ENCODE results near the gene SNTA1. TPM values are rescaled to one million over a fixed set of nuclear protein-coding genes. Genes with fewer than 3 reads are reported as not detected.

The SNTA1 gene
- total and polyA plus RNA-seq, 9 of the 15 experiments (the other 6 are each of a cell fraction or from before 2014, with no cell fraction given), result 1.2 to 40.8 (median 20.3) TPM

- 0 out of 2 replicates have a peak, but pooled peaks have one; percentile 42 for TF ChIP-seq AFF4 (CRISPR knock-in tag; IDR thresholded peaks at IDR 0.05)
- peak; percentile 80 for TF ChIP-seq SP1 (CRISPR knock-in tag; IDR thresholded peaks at IDR 0.05)
- TF ChIP-seq PPARD (CRISPR knock-in tag; IDR thresholded peaks at IDR 0.05), result no peak
- no peak for TF ChIP-seq ELF4 (CRISPR knock-in tag; IDR thresholded peaks at IDR 0.05)
- TF ChIP-seq SMAD3 (CRISPR knock-in tag; conservative IDR thresholded peaks at IDR 0.05), result no peak
- no peak for TF ChIP-seq ZNF785 (CRISPR knock-in tag; IDR thresholded peaks at IDR 0.05)
- TF ChIP-seq KLF6 (CRISPR knock-in tag; IDR thresholded peaks at IDR 0.05; ENCODE audit: borderline replicate concordance), result no peak; the same call in 1 of the 2 replicates
- TF ChIP-seq CREB3 (tag; conservative IDR thresholded peaks at IDR 0.05; ENCODE audit: low read depth), result peak; percentile 46; the same call in 1 of the 2 replicates
- no peak for TF ChIP-seq CBX8 (IDR thresholded peaks at IDR 0.05; ENCODE audit: borderline replicate concordance, extremely low read depth, low read depth, low read length, poor library complexity, severe bottlenecking)
Measured at GRCh38 chr20:33401184-33401920, 42.2 kb downstream of the SNTA1 start, which contains the start of gene CDK5RAP1 (continued).
